Breast epithelium (tissue), 3 donors: ENCODE data around the gene ZNF28.

ENCODE experiments used
- POLR2AphosphoS5 ChIP-seq, 3 donors: sonication (generic); formaldehyde crosslinking; IDR thresholded peaks; one replicate each; pipeline ENCODE4 v1.6.1; 2017; ENCODE audit warnings: antibody characterized with exemption in 3 of 3
- TF ChIP-seq, protein P1 (sequence below), 3 donors: fragments of 450-650 bp; IDR thresholded peaks; one replicate each; pipeline ENCODE4 v1.5.1; 2016 to 2017; ENCODE audit warnings: antibody characterized with exemption in 3 of 3, mild to moderate bottlenecking in 3 of 3, moderate library complexity in 3 of 3

- TF ChIP-seq, protein P1, sequence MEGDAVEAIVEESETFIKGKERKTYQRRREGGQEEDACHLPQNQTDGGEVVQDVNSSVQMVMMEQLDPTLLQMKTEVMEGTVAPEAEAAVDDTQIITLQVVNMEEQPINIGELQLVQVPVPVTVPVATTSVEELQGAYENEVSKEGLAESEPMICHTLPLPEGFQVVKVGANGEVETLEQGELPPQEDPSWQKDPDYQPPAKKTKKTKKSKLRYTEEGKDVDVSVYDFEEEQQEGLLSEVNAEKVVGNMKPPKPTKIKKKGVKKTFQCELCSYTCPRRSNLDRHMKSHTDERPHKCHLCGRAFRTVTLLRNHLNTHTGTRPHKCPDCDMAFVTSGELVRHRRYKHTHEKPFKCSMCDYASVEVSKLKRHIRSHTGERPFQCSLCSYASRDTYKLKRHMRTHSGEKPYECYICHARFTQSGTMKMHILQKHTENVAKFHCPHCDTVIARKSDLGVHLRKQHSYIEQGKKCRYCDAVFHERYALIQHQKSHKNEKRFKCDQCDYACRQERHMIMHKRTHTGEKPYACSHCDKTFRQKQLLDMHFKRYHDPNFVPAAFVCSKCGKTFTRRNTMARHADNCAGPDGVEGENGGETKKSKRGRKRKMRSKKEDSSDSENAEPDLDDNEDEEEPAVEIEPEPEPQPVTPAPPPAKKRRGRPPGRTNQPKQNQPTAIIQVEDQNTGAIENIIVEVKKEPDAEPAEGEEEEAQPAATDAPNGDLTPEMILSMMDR (IDR thresholded peaks at IDR 0.05) = no peak
- no peak for TF ChIP-seq POLR2AphosphoS5 (IDR thresholded peaks at IDR 0.05)
Measured at GRCh38 chr19:52823676-52824075, 2.2 kb upstream of the ZNF28 start.
